Measurements from ENCODE around the gene C2CD4C.
"Not testable (repeated sequence)": the region's sequence is repeated elsewhere in the genome, so short reads cannot be mapped to it uniquely, and the experiment has no call there.

The C2CD4C gene

DNA sequence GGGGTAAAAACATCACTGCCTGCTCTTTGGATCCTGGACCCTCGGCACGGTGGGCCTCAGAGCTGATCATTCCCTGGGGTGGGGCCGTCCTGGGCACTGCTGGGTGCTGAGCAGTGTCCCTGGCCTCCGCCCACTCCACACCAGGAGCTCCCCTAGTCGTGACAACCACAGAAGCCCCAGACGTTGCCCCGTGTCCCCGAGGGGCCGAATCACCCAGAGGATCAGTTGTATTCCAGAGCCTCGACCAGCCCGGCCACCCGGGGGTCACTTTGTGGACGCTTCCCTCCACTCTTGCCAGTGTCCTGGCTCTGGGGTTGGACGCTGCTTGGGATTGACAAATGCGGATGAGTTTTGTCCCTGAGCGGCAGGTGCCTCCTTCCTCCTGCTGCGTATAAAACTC lies 10.2 kb downstream of the C2CD4C start:
- DNase-seq: no peak

DNA sequence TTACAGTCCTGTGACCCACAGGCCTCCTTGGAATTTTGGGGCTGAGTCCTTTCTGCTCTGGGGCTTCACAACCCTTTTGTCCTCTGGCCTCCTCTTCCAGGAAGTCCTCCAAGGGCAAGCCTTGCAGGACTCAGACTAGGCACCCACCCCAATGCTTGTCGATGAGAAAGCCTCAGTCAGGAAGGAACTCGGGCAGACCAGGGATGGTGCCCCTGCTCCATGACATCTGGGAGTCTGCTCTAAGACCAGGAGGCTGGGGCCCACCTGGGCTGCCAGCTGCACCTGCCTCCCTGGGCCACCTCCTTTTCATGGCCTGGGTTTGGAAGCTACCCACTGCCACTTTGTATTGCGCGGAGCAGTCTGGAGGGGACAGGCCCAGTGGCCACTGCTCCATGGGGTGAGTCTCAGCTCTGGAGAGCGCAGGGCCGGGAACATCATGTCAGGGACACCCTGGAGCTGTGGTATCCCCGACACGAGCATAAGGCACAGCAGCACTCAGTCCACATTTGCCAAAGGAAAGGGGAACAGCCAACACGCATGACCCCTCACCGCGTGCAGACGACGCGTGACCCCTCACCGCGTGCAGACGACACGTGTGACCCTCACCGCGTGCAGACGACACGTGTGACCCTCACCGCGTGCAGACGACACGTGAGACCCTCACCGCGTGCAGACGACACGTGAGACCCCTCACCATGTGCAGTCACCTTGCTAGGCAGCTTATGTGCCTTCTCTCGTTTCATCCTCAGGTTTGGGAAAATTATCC lies 10.8 kb downstream of the C2CD4C start:
- DNase-seq: no peak

DNA sequence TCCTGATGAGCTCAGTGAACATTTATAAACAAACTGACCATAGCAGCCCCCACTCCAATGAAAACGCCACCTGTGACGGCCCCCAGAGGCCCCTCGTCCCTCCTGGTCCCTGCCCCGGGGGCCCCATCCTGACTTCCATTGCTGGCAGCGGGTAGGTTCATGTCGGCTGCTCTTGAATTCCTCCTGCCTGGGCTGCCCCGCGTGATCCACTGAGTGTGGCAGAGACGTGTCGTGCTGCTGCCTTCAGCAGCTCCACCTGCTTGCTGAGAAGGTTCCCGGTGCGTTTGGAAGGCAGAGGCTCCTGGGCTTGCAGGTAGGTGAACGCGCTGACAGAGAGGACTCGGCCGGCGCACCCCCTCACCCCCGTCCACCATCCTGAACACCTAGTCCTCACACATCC lies 11.6 kb downstream of the C2CD4C start:
- DNase-seq: no peak

DNA sequence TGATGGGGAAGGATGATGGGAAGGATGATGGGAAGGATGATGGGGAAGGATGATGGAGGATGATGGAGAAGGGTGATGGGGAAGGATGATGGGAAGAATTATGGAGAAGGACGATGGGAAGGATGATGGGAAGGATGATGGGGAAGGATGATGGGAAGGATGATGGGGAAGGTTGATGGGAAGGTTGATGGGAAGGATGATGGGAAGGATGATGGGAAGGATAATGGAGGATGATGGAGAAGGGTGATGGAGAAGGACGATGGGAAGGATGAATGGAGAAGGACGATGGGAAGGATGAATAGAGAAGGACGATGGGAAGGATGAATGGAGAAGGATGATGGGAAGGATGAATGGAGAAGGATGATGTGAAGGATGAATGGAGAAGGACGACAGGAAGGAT lies 13.5 kb downstream of the C2CD4C start:
- DNase-seq: no peak

DNA sequence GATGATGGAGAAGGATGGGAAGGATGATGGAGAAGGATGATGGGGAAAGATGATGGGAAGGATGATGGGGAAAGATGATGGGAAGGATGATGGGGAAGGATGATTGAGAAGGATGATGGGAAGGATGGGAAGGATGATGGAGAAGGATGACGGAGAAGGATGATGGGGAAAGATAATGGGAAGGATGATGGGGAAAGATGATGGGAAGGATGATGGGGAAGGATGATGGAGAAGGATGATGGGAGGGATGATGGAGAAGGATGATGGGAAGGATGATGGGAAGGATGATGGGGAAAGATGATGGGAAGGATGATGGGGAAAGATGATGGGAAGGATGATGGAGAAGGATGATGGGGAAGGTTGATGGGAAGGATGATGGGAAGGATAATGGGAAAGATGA lies 14.1 kb downstream of the C2CD4C start:
- not testable (repeated sequence) for DNase-seq

DNA sequence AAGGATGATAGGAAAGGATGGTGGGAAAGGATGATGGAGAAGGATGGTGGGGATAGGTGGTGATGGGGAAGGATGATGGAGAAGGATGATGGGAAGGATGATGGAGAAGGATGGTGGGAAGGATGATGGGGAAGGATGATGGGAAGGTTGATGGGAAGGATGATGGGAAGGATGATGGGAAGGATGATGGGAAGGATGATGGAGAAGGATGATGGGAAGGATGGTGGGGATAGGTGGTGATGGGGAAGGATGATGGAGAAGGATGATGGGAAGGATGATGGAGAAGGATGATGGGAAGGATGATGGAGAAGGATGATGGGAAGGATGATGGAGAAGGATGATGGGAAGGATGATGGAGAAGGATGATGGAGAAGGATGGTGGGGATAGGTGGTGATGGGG lies 15.4 kb downstream of the C2CD4C start:
- DNase-seq: not testable (repeated sequence)

DNA sequence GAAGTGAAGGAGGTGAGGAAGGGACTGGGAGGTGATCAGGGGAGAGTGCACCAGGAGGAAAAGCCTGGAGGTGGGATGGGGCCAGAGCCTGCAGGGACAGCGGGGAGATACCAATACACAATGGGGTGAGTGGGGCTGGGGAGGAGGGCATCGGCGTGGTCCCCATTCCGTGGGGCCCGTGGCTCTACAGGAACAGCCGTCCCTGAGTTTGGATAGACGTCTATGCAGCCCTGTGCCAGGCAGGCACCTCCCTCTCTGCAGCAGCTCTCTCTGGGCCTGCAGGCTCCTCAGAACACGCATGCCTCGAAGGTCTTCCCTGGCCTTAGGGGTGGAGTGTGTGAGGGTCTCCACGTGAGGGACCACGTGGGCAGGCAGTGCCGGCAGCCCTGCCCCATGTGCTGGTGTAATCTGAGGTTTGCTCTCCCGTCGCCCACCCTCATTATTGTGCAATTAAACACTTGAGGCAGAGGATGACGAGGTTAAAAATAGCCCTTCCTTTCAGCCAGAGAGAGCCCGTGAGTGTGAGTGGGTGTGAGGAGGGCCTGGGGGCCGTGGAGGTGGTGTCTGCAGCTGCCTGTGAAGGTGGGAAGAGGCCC lies 16.5 kb downstream of the C2CD4C start:
- DNase-seq: no peak

DNA sequence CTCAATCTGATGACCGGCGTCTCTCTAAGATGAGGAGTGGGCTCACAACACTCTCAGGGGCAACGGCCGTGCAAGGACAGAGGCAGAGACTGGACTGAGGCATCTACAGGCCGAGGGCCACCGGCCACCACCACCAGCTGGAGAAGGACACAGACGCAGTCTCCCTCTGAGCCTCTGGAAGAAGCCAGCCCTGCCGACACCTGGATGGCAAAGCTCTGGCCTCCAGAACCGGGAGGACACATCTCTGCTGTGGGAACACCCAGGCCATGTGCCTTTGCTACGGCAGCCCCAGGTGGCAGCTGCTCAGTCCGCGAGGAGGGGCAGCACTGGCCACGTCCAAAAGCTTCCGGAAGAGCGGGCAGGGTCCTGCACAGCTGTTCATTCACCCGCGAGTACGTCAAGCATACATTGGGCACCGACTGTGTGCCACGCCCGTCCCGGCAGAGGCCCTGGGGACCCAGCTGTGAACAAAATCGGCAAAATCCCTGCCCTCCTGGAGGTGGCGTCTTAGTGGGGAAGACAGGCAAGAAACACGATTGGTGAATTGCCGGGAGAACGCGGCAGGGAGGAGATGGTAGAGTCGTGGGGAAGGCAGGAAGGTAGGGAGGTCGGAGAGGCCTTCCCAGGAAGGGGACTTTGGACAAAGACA lies 17.1 kb downstream of the C2CD4C start:
- DNase-seq: no peak

DNA sequence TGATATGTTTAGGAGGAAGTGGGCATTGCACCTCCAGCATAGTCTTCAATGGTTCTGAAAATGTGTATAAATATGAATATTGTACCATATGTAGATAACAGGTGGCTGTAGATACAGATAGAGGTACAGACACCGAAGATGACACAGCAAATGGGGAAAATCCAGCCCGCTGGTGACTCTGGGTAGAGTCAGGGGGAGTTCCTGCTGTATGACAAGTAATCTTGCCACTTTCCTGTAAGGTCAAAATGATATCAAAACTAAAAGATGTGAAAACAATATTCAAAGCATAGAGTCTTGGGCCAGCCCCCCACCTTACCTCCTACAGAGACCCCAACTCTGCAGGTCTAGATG lies 17.8 kb downstream of the C2CD4C start:
- DNase-seq: no peak

DNA sequence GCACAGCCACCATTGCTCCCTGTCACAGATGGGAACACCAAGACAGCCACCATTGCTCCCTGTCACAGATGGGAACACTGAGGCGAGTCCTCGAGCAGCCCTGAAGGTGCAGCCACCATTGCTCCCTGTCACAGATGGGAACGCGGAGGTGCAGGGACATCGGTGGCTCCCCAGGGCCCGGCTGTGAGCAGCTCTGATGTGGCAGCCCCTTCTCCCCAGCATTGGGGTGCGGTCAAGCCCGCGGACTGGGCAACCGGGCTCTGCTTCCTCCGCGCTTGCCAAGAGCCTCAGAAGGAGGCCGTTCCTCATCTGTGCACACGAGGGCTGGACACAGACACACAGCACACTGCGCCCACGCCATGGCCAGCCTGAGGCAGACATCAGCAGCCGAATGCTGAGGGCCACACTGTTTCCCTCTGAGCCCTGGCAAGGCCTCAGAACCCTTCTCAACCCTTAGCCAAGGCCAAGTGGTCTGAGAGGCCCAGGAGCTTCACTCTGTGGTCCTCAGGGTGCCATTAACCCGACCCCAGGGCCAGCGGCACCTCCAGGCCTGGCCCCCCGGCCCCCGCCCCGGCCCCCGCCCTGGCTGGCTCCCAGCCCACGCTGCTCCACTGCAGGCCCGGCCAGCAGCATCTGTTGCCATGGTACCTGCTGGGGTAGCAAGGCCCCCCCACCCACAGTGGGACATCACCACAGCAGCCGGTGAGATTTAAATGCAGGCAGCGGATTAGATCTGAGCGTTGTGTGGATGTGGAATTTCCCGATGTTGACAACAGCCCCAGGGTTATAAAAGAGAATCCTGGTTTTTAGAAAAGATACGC lies 18.4 kb downstream of the C2CD4C start:
- DNase-seq: no peak

DNA sequence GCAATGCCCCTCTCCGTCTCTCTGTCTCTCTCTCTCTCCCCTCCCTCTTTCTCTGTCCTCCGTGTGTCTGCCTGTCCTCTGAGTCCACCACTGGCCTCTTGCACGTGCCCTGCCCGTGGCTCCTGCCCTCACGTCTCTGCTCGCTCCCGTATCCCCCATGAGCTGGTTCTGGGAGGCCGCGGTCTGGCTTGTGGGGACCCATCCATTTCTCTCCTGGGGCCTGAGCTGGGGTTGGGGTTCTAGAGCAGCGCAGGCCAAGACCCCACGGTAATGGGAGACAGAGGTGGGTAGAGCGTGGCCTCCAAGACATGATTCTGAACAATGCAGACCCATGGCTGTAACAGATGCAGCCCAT lies 19.0 kb downstream of the C2CD4C start:
- no peak for DNase-seq

DNA sequence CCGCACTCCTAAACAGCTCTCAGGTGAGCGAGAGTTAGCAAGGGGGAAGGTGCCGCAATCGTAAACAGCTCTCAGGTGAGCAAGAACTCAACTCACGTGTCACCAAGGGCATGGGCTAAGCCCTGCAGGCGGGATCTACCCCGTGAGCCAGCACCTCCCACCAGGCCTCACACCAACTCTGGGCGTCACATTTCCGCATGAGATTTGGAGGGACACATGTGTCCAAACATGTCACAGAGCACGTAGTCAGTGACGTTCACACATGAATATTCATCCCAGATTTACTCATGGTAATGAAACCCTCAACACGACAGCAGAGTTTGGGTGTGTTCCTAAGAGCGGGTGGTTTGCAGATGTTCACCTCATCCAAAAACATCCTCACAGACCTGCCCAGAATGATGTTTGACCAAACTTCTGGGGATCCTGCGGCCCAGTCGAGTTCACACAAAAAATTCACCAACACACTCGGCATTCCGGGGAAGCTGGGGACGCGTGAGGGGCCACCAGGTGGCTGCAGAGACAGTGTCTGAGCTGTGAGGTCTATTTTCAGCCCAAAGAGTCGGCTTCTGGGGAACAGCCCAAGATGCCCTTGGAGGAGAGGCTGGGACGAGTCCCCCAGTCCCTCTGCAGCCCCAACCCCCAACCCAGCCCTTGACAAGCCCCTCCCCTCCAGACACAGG lies 19.6 kb downstream of the C2CD4C start:
- DNase-seq: no peak

DNA sequence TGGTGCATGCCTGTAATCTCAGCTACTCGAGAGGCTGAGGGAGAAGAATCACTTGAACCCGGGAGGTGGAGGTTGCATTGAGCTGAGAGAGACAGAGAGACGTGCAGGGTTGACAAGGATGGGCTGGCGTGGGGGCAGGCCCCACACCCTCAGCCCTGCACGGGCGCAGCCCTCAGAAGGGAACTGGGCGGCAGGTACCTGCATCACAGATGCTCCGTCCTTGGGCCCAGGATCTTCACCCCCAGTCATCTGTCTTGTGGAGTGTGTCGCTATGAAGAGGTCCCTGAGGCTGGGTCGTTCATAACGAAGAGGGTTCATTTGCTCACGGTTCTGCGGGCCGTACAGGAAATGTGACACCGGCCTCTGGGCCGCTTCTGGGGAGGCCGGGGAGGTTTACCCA lies 20.3 kb downstream of the C2CD4C start:
- DNase-seq: no peak

DNA sequence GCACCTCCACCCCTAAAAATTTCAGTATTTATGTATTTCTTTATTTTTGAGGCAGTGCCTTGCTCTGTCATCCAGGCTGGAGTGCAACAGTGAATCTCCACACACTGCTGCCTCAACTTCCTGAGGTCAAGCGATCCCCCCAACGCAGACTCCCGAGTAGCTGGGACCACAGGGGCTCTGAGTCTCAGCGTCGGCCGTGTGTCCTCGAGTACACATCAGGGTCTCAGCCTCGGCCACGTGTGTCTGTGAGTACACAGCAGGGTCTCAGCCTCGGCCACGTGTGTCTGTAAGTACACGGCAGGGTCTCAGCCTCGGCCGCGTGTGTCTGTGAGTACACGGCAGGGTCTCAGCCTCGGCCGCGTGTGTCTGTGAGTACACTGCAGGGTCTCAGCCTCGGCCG lies 21.2 kb downstream of the C2CD4C start:
- no peak for DNase-seq

DNA sequence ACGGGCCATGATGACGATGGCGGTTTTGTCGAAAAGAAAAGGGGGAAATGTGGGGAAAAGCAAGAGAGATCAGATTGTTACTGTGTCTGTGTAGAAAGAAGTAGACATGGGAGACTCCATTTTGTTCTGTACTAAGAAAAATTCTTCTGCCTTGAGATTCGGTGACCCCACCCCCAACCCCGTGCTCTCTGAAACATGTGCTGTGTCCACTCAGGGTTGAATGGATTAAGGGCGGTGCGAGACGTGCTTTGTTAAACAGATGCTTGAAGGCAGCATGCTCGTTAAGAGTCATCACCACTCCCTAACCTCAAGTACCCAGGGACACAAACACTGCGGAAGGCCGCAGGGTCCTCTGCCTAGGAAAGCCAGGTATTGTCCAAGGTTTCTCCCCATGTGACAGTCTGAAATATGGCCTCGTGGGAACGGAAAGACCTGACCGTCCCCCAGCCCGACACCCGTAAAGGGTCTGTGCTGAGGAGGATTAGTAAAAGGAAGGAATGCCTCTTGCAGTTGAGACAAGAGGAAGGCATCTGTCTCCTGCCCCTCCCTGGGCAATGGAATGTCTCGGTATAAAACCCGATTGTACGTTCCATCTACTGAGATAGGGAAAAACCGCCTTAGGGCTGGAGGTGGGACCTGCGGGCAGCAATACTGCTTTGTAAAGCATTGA lies 22.2 kb downstream of the C2CD4C start:
- not testable (repeated sequence) for DNase-seq

DNA sequence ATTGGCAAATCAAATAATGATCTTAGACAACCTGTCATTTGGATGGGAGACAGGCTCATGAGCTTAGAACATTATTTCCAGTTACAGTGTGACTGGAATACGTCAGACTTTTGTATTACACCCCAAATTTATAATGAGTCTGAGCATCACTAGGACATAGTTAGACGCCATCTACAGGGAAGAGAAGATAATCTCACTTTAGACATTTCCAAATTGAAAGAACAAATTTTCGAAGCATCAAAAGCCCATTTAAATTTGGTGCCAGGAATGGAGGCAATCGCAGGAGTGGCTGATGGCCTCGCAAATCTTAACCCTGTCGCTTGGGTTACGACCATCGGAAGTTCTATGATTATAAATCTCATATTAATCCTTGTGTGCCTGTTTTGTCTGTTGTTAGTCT lies 22.8 kb downstream of the C2CD4C start:
- not testable (repeated sequence) for DNase-seq

DNA sequence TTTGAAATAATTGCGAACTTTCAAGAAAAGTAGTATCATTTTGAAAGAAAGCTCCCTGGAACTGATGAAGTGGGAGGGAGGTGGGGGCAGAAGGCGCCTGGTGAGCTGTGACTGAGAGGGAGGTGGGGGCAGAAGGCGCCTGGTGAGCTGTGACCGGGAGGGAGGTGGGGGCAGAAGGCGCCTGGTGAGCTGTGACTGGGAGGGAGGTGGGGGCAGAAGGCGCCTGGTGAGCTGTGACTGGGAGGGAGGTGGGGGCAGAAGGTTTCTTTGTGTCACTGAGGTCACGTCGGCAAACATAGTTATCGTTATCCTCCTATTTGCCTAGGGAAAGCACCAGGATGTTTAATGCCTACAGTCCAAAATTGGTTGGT lies 24.2 kb downstream of the C2CD4C start:
- DNase-seq: no peak

DNA sequence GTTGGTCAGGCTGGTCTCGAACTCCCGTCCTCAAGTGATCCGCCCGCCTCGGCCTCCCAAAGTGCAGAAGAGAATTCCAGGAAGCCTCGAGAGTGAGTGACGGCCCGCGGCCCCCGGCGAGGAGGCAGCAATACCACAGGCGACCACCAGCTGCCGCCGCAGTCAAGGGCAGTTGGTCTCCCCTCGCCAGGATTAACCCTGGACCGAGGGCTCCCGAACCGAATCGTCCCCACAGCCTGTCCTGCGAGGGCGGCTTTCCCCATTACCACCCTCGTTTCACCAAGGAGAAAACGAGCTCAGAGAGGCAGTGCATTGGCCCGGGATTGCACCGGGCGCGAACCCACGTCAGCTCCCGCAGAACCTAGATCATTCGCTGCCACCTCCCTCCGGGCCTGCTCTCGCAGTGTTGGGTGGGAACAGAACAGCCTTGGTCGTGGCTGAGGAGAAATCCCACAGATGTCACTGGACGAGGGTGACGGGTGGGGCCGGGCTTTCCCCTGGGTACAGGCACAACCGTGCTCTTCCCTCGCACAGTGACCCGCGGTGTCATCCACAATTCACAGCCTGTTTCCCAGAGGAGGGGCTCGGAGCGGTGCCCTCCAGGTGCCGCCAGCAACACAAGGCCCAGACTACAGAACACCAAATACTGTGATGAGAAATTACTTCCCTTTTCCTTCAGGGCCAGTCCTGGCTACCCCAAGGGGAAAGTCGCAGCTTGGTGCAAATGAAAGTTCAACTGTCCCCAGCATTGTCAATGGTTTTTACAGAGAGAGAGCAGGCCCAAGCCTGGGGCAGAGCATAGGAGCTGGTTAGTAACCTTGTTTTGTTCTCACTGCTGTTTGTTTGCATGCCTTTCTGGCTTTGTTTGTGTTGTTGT lies 24.8 kb downstream of the C2CD4C start:
- DNase-seq: no peak

DNA sequence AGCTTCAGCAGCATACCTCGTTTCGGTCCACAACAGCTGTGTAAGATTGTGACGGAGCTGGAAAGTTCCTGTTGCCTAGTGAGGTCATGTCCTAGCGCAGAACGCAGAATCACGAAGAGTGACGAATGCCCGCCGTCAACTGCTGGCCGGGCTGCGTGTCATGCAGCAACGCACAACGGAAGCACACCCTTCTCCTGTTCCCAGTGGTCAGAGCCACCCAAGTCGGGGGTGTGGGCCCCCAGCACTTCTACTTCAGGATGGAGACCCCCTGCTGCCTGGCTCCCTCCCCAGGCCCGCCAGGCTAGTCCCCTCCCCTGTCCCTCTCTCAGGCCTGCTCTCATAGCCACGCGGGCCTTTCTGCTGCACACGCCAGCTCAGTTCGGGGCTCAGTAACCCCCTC lies 25.9 kb downstream of the C2CD4C start:
- DNase-seq: no peak

DNA sequence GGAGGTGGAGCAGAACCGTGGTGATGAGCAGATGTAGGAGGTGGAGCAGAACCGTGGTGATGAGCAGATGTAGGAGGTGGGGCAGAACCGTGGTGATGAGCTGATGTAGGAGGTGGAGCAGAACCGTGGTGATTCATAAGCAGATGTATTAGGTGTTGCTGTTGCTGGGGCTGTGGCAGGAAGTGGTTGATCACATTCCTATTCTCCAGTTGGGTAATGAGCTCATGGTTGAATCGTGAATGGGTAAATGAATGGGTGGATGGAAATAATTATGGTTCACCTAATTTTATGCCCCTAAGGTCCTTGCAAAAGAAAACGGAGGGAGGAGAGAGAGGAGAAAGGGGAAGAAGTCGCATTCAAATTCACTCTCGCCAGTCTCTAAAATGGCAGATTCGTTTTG lies 26.4 kb downstream of the C2CD4C start:
- peak; percentile 62 for DNase-seq

DNA sequence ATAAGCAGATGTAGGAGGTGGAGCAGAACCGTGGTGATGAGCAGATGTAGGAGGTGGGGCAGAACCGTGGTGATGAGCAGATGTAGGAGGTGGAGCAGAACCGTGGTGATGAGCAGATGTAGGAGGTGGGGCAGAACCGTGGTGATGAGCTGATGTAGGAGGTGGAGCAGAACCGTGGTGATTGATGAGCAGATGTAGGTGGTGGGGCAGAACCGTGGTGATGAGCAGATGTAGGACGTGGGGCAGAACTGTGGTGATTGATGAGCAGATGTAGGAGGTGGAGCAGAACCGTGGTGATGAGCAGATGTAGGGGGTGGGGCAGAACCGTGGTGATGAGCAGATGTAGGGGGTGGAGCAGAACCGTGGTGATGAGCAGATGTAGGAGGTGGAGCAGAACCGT lies 27.0 kb downstream of the C2CD4C start:
- DNase-seq: not testable (repeated sequence)
